DOHH2 (cell line): ENCODE measurements around the gene C19orf81.

Source experiments
- CTCF ChIP-seq: fragments of 200-600 bp; sonication (generic); IDR thresholded peaks from one replicate; pipeline ENCODE4 v1.5.1; 2014; ENCODE audit warnings: antibody characterized with exemption, mild to moderate bottlenecking, low read depth, low read length; ENCODE audit not compliant: poor library complexity, severe bottlenecking
- EZH2phosphoT487 ChIP-seq: fragments of 200-600 bp; sonication (generic); IDR thresholded peaks from 2 replicates; pipeline ENCODE4 v1.6.1; 2017; ENCODE audit warnings: borderline replicate concordance, mild to moderate bottlenecking, antibody characterized with exemption, low read length, moderate library complexity, mixed read lengths

DNA sequence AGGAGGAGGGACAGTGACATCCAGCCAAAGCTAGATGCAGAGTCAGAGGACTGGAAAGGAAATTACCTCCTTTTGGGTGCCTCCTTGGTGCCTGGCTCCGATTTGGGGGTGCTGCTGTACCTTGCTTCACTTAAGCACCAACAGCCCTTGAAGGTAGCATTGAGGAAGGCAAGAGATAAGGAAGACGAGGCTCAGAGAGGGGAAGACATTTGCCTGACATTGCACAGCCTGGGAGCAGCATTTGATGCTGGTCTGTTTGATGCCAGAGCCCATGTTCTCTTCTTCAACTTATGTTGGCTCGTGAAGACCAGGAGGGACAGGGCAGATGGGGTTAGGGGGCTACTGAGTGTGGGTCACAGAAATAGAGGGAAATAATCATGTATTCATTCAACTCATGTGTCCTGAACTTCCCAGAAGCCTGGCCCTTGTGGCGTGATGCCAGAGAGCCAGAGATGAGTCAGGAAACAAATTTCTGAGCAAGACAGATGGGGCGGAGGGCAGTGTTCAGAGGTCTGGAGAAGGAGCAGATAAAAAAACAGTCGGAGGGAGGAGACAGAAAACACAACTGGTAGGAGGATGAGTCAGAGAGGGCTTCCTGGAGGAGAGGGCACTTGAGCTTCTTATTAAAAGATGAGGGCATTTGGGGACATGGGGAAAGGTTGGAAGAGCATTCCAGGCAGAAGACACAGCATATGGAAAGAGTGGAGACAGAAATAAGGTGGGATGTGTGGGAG is 3.0 kb upstream of the C19orf81 start:
- no peak for TF ChIP-seq CTCF
- no peak for TF ChIP-seq EZH2phosphoT487
